ENCODE measurements around the gene STXBP5.

Gene STXBP5

GRCh38 chr6:147274776-147275175, 70.6 kb downstream of the STXBP5 start:
- H3K4me1 ChIP-seq (ENCODE audit: control insufficient read depth, insufficient read depth, low read length, poor library complexity, severe bottlenecking), result no peaks in the 10 kb centered on the region
- H3K4me3 ChIP-seq (ENCODE audit: extremely low read depth, insufficient read depth, low read length, poor library complexity, severe bottlenecking), result no peak overlapping the region
- H3K9me3 ChIP-seq (ENCODE audit: control insufficient read depth, low read length), result no peaks in the 10 kb centered on the region
- H3K27ac ChIP-seq (ENCODE audit: low read depth, low read length, severe bottlenecking), result no peak overlapping the region
- H3K36me3 ChIP-seq (ENCODE audit: control insufficient read depth, insufficient read depth, low read length), result peaks cover 23% of the 10 kb centered on the region

- Histone ChIP-seq H3K27ac (ENCODE audit: low read depth, low read length, severe bottlenecking) (no peak overlapping the region), H3K4me1 (ENCODE audit: control insufficient read depth, insufficient read depth, low read length, poor library complexity, severe bottlenecking) (no peaks in the 10 kb centered on the region), H3K36me3 (ENCODE audit: control insufficient read depth, insufficient read depth, low read length) (peaks cover 24% of the 10 kb centered on the region), H3K9me3 (ENCODE audit: control insufficient read depth, low read length) (no peaks in the 10 kb centered on the region), H3K4me3 (ENCODE audit: extremely low read depth, insufficient read depth, low read length, poor library complexity, severe bottlenecking) (no peak overlapping the region)
- WGBS, 2 experiments (ENCODE audit: insufficient coverage in 2 of 2), result 100% methylated on average over 1 to 2 of the region's 2 CpGs
These were observed 74.7 kb downstream of the STXBP5 start for GRCh38 chr6:147278891-147279290.

GRCh38 chr6:147279427-147279826, 75.2 kb downstream of the STXBP5 start:
- Histone ChIP-seq H3K4me3 (ENCODE audit: extremely low read depth, insufficient read depth, low read length, poor library complexity, severe bottlenecking) (no peak overlapping the region), H3K36me3 (ENCODE audit: control insufficient read depth, insufficient read depth, low read length) (peaks cover 22% of the 10 kb centered on the region), H3K27ac (ENCODE audit: low read depth, low read length, severe bottlenecking) (no peak overlapping the region), H3K9me3 (ENCODE audit: control insufficient read depth, low read length) (no peaks in the 10 kb centered on the region), H3K4me1 (ENCODE audit: control insufficient read depth, insufficient read depth, low read length, poor library complexity, severe bottlenecking) (no peaks in the 10 kb centered on the region)
- no CpG with 5 or more reads among the region's 2 CpGs for WGBS, 2 experiments (ENCODE audit: insufficient coverage in 2 of 2)

- Histone ChIP-seq H3K9me3 (ENCODE audit: control insufficient read depth, low read length) (no peaks in the 10 kb centered on the region), H3K36me3 (ENCODE audit: control insufficient read depth, insufficient read depth, low read length) (peaks cover 22% of the 10 kb centered on the region), H3K27ac (ENCODE audit: low read depth, low read length, severe bottlenecking) (no peak overlapping the region), H3K4me3 (ENCODE audit: extremely low read depth, insufficient read depth, low read length, poor library complexity, severe bottlenecking) (no peak overlapping the region), H3K4me1 (ENCODE audit: control insufficient read depth, insufficient read depth, low read length, poor library complexity, severe bottlenecking) (no peaks in the 10 kb centered on the region)
- no CpG with 5 or more reads among the region's 2 CpGs for WGBS, 2 experiments (ENCODE audit: insufficient coverage in 2 of 2)
These were observed 77.8 kb downstream of the STXBP5 start for GRCh38 chr6:147281895-147282565.

GRCh38 chr6:147282566-147282959, 78.3 kb downstream of the STXBP5 start:
- Histone ChIP-seq H3K4me3 (ENCODE audit: extremely low read depth, insufficient read depth, low read length, poor library complexity, severe bottlenecking) (no peak overlapping the region), H3K9me3 (ENCODE audit: control insufficient read depth, low read length) (no peaks in the 10 kb centered on the region), H3K36me3 (ENCODE audit: control insufficient read depth, insufficient read depth, low read length) (peaks cover 19% of the 10 kb centered on the region), H3K4me1 (ENCODE audit: control insufficient read depth, insufficient read depth, low read length, poor library complexity, severe bottlenecking) (no peaks in the 10 kb centered on the region), H3K27ac (ENCODE audit: low read depth, low read length, severe bottlenecking) (no peak overlapping the region)
- WGBS, 2 experiments (ENCODE audit: insufficient coverage in 2 of 2), result 81 to 94% methylated on average over 3 of the region's 4 CpGs

GRCh38 chr6:147283460-147283859, 79.2 kb downstream of the STXBP5 start:
- 85 to 100% methylated on average over 3 of the region's 5 CpGs for whole genome bisulfite sequencing, 2 experiments (ENCODE audit: insufficient coverage in 2 of 2)
- Histone ChIP-seq H3K36me3 (ENCODE audit: control insufficient read depth, insufficient read depth, low read length) (peaks cover 14% of the 10 kb centered on the region), H3K9me3 (ENCODE audit: control insufficient read depth, low read length) (no peaks in the 10 kb centered on the region), H3K27ac (ENCODE audit: low read depth, low read length, severe bottlenecking) (no peak overlapping the region), H3K4me1 (ENCODE audit: control insufficient read depth, insufficient read depth, low read length, poor library complexity, severe bottlenecking) (peaks cover 5% of the 10 kb centered on the region), H3K4me3 (ENCODE audit: extremely low read depth, insufficient read depth, low read length, poor library complexity, severe bottlenecking) (no peak overlapping the region)

GRCh38 chr6:147285087-147285855, 81.1 kb downstream of the STXBP5 start:
- H3K27ac ChIP-seq (ENCODE audit: low read depth, low read length, severe bottlenecking), result no peak overlapping the region
- 53 to 60% methylated on average over 1 to 2 of the region's 3 CpGs for WGBS, 2 experiments (ENCODE audit: insufficient coverage in 2 of 2)
- peaks cover 5% of the 10 kb centered on the region for H3K4me1 ChIP-seq (ENCODE audit: control insufficient read depth, insufficient read depth, low read length, poor library complexity, severe bottlenecking)
- H3K36me3 ChIP-seq (ENCODE audit: control insufficient read depth, insufficient read depth, low read length), result peaks cover 12% of the 10 kb centered on the region
- no peak overlapping the region for H3K4me3 ChIP-seq (ENCODE audit: extremely low read depth, insufficient read depth, low read length, poor library complexity, severe bottlenecking)
- no peaks in the 10 kb centered on the region for H3K9me3 ChIP-seq (ENCODE audit: control insufficient read depth, low read length)

GRCh38 chr6:147287869-147288271, 83.7 kb downstream of the STXBP5 start:
- no peak overlapping the region for H3K4me3 ChIP-seq (ENCODE audit: extremely low read depth, insufficient read depth, low read length, poor library complexity, severe bottlenecking)

GRCh38 chr6:147297124-147297523, 92.9 kb downstream of the STXBP5 start:
- H3K27ac ChIP-seq (ENCODE audit: low read depth, low read length, severe bottlenecking), result no peak overlapping the region
- H3K9me3 ChIP-seq (ENCODE audit: control insufficient read depth, low read length), result peaks cover 34% of the 10 kb centered on the region
- H3K4me3 ChIP-seq (ENCODE audit: extremely low read depth, insufficient read depth, low read length, poor library complexity, severe bottlenecking), result no peak overlapping the region
- 83 to 100% methylated on average over 1 of the region's 2 CpGs for WGBS, 2 experiments (ENCODE audit: insufficient coverage in 2 of 2)
- no peaks in the 10 kb centered on the region for H3K4me1 ChIP-seq (ENCODE audit: control insufficient read depth, insufficient read depth, low read length, poor library complexity, severe bottlenecking)
- H3K36me3 ChIP-seq (ENCODE audit: control insufficient read depth, insufficient read depth, low read length), result peaks cover 41% of the 10 kb centered on the region

More at GRCh38 chr6:147287869-147288271, 83.7 kb downstream of the STXBP5 start:
- peaks cover 8% of the 10 kb centered on the region for H3K36me3 ChIP-seq (ENCODE audit: control insufficient read depth, insufficient read depth, low read length)
- H3K4me1 ChIP-seq (ENCODE audit: control insufficient read depth, insufficient read depth, low read length, poor library complexity, severe bottlenecking), result peaks cover 5% of the 10 kb centered on the region
- no peaks in the 10 kb centered on the region for H3K9me3 ChIP-seq (ENCODE audit: control insufficient read depth, low read length)
- no peak overlapping the region for H3K27ac ChIP-seq (ENCODE audit: low read depth, low read length, severe bottlenecking)
- 85 to 97% methylated on average over 2 to 3 of the region's 3 CpGs for WGBS, 2 experiments (ENCODE audit: insufficient coverage in 2 of 2)

- no peak overlapping the region for H3K27ac ChIP-seq (ENCODE audit: low read depth, low read length, severe bottlenecking)
- H3K4me3 ChIP-seq (ENCODE audit: extremely low read depth, insufficient read depth, low read length, poor library complexity, severe bottlenecking), result no peak overlapping the region
- H3K36me3 ChIP-seq (ENCODE audit: control insufficient read depth, insufficient read depth, low read length), result peaks cover 48% of the 10 kb centered on the region
- WGBS, 2 experiments (ENCODE audit: insufficient coverage in 2 of 2), result no CpG with 5 or more reads among the region's 3 CpGs
- H3K4me1 ChIP-seq (ENCODE audit: control insufficient read depth, insufficient read depth, low read length, poor library complexity, severe bottlenecking), result no peaks in the 10 kb centered on the region
- H3K9me3 ChIP-seq (ENCODE audit: control insufficient read depth, low read length), result peaks cover 35% of the 10 kb centered on the region
These were observed 93.6 kb downstream of the STXBP5 start for GRCh38 chr6:147297663-147298316.

All from mesodermal cell (in vitro differentiated cells).